HCT116 (cell line): ENCODE data around the gene SNRPF.
"Not testable (repeated sequence)": the region's sequence is repeated elsewhere in the genome, so short reads cannot be mapped to it uniquely, and the experiment has no call there.

ENCODE experiments used
- CTCF ChIP-seq, 3 experiments: fragments of 200-600 bp in 1 of 3; sonication (generic) in 1 of 3; IDR thresholded peaks in 2 of 3; conservative IDR thresholded peaks in 1 of 3; 2 replicates each; pipeline ENCODE4 v1.5.1; 2012 to 2017; ENCODE audit warnings: low read depth in 2 of 3, low read length in 2 of 3, antibody characterized with exemption in 1 of 3, borderline replicate concordance in 1 of 3, control low read depth in 1 of 3, mild to moderate bottlenecking in 1 of 3, mixed read lengths in 1 of 3, mixed run types in 1 of 3, moderate library complexity in 1 of 3; ENCODE audit not compliant: insufficient read depth in 1 of 3
- JUND ChIP-seq: IDR thresholded peaks from 2 replicates; pipeline ENCODE4 v1.6.1; 2012
- POLR2A ChIP-seq: IDR thresholded peaks from 2 replicates; pipeline ENCODE4 v1.7.0; 2011; ENCODE audit warnings: borderline replicate concordance; ENCODE audit not compliant: insufficient read depth, insufficient read length; ENCODE audit errors: extremely low read depth
- POLR2AphosphoS5 ChIP-seq: IDR thresholded peaks from 2 replicates; pipeline ENCODE4 v1.6.1; 2011; ENCODE audit warnings: mild to moderate bottlenecking, low read depth, low read length, moderate library complexity
- SRF ChIP-seq: IDR thresholded peaks from 2 replicates; pipeline ENCODE4 v1.6.1; 2012; ENCODE audit warnings: low read depth

GRCh38 chr12:95842426-95842825, 16.3 kb upstream of the SNRPF start:
- TF ChIP-seq CTCF (IDR thresholded peaks at IDR 0.05 in 2 of 3, conservative IDR thresholded peaks at IDR 0.05 in 1 of 3; ENCODE audit: borderline replicate concordance in 1 of 3, insufficient read depth in 1 of 3, low read depth in 2 of 3, low read length in 2 of 3); POLR2AphosphoS5; POLR2A; SRF; JUND: not testable (repeated sequence)
